H1 (cell line): ENCODE data around the gene PRDM10. TPM values are rescaled to one million over a fixed set of nuclear protein-coding genes. Genes with fewer than 3 reads are reported as not detected.

Experiments
- polyA plus RNA-seq, 7 experiments: library from polyadenylated mRNA; depleted of rRNA in 3 of 7; stranded (reverse) in 5 of 7; unstranded in 2 of 7; fragments of >200 nt in 5 of 7; fragments of 200-250 nt in 2 of 7; gene quantifications; 1 replicate in 5 of 7; 2 replicates in 1 of 7; 4 replicates in 1 of 7; pipeline versions ENCODE4 v1.2.1 to v1.2.3, GENCODE V29; 2011 to 2013; ENCODE audit warnings: missing spikeins in 2 of 7, mixed read lengths in 2 of 7
- total RNA-seq: library from RNA; stranded (reverse); fragmentation: NEBNext Ultra II Directional; extraction: Animal tissue kit (Norgen Biotek cat#: 25700); gene quantifications from 2 replicates; pipeline ENCODE4 v1.2.1, GENCODE V29; 2021

PRDM10 gene
- total and polyA plus RNA-seq, 2 of the 8 experiments (the other 6 are each of a cell fraction or from before 2014, with no cell fraction given), result 15.5 to 19.2 TPM

Other genes with a start within 250 kb of the PRDM10 start
- gene TMEM45B, start 187.0 kb downstream of the PRDM10 start, total RNA-seq, result not detected in 2 replicates
- gene TMEM45B, start 187.0 kb downstream of the PRDM10 start, polyA plus RNA-seq (2011; rRNA removed), result 0.08 and 0.23 TPM in 2 replicates
- 27.9 and 31.0 TPM in 2 replicates for gene NFRKB, start 107.3 kb downstream of the PRDM10 start, total RNA-seq
- 17.0 and 22.2 TPM in 2 replicates for gene NFRKB, start 107.3 kb downstream of the PRDM10 start, polyA plus RNA-seq (2011; rRNA removed)
- gene APLP2, start 67.1 kb upstream of the PRDM10 start, total RNA-seq, result 311 and 315 TPM in 2 replicates
- 222 and 254 TPM in 2 replicates for gene APLP2, start 67.1 kb upstream of the PRDM10 start, polyA plus RNA-seq (2011; rRNA removed)
- 22.4 and 25.7 TPM in 2 replicates for gene ST14, start 156.9 kb upstream of the PRDM10 start, total RNA-seq
- 24.9 and 31.8 TPM in 2 replicates for gene ST14, start 156.9 kb upstream of the PRDM10 start, polyA plus RNA-seq (2011; rRNA removed)